Eye (tissue), 1 donor: ENCODE measurements around the gene FXYD4.
A peak's percentile ranks its signal among the peaks of the same experiment; 100 is the strongest.
"Not testable (repeated sequence)": the region's sequence is repeated elsewhere in the genome, so short reads cannot be mapped to it uniquely, and the experiment has no call there.

Source experiments
- DNase-seq: peaks from one replicate; pipeline ENCODE4 v3.0.0-alpha.2; 2015

The FXYD4 gene

DNA sequence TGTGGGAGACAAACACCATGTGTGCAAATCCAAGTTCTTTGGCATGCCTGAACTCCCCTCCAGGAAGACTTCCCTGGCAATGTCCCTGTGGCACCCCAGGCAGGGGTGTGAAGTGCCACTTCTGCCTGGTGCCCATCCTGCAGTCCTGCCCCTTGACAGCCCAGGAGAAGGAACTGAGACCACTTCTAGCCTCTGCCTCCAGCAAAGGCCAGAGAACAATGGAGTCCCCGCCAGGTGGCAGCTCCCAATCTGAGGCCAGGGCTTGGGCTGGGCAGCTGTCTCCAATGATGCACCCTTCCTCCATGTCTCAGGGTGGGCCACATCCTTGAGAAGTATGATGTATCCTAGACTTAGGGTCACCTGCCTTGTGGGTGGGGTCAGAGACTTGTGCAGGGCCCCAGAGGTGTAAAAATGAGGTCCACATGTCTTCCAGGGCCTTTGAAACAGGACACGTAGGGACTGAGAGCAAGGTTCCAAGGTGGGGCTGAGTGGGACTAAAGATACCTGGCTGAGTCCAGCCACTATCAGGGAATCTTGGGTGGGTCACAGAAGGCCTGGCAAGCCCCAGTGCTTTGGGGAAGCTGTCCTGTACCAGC is 5.5 kb downstream of the FXYD4 start:
- no peak for DNase-seq

DNA sequence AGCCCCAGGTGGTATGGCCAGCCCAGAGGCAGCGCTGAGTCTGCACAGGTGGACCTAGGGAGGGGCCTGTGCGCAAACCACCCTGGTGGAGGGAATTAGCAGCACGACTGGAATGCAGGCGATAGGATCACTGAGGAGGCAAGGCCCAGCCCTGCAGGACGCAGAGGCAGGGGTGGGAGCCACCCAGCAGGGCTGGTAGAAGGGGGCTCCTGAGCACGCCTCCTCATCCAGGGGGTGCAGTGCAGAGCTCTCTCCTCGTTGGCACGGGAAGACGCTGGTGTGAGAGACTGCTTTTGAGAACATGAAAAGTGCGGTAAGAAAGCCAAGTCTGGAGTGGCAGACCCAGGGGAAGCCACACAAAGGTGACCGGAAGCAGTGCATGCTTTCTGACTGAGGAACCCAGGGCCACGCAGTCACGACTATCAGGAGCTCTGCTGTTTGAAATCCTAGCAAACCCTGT is 6.0 kb downstream of the FXYD4 start:
- DNase-seq = no peak

DNA sequence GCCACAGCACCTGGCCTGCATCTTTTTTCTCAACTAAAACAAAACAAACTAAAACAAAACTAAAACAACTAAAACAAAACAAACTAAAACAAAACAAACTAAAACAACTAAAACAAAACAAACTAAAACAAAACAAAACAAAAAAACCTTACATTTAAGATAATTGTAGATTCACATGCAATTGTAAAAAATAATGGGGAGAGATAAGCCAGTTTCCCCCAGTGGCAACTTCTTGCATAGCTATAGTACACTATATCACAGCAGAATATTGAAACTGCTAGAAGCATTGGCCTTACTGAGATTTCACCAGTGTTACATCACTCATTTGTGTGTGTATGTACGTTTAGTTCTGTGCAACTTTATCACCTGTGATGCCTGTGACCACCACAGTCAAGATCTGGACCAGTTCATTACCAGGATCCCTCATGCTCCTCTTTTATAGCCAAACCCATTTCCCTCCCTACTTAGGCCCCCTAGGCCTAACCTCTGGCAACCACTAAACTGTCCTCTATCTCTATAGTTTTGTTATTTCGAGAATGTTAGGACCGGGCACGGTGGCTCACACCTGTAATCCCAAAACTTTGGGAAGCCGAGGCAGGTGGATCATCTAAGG is 9.3 kb downstream of the FXYD4 start:
- no peak for DNase-seq

DNA sequence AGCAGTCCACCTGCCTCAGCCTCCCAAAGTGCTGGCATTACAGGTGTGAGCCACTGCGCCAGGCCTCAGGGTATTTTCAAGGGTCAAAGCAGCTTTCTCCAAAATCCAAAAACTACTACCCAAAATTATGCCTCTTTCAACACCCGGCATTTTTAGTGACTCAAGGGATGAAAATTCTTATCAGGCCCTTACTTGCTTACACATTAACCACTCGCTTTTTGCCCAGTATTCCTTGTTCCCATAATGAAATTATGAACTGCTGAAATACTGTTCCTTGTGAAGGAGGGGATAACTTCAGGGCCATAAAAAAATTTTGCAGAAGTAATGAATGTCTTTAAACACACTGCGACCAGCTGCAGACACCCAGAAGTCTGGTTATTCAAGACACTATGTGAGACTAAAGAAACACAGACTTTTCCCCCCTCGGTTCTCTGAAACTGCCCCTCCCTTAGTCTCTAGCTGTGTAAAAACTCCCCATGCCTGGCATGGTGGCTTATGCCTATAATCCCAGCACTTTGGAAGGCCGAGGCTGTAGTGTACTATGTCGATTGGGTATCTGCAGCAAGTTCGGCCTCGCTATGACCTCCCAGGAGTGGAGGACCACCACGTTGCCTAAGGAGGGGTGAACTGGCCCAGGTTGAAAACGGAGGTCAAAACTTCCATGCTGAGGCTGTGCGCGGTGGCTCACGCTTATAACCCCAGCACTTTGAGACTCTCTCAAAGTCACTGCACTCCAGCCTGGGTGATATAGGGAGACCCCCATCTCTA is 12.0 kb downstream of the FXYD4 start:
- no peak for DNase-seq

DNA sequence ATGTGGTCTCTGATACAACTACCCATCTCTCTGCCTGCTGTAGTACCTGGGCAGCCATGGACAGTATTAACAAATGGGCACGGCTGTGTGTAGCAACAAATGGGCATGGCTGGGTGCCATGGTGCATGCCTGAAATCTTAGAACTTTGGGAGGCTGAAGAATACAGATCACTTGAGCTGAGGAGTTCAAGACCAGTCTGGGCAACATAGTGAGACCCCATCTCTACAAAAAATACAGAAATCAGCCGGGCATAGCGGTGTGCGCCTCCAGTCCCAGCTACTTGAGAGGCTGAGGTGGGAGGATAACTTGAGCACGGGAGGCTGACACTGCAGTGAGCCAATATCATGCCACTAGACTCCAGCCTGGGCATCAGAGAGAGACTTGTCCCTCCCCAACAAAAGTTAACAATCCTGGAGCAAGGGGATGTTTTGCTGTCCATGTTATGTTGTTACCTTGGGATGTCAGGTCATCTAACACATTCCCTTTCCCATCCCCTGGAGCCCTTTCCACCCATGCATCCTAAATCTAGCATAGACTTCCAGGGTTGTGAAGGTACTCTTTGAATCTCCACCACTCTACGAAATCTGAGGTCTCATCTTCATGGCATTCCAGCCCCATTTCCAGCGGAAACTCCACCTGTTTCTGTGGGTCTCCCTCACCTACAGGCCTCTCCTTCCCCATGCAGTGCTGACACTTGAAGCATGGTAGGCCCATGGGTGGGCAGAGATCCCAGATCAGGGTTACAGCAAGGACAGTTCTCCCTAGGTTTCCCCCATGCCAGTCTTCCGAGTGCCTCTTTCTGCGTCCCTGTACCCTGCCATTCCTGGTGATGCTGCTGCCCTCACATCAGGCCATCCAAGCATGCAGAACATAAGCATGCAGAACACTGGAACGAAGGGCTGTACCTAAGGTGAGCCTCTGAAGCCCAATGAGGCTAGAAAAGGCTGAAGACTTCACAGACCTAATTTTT is 13.1 kb downstream of the FXYD4 start:
- DNase-seq = no peak

GRCh38 chr10:43385412-43386004 is 14.1 kb downstream of the FXYD4 start:
- DNase-seq = no peak

DNA sequence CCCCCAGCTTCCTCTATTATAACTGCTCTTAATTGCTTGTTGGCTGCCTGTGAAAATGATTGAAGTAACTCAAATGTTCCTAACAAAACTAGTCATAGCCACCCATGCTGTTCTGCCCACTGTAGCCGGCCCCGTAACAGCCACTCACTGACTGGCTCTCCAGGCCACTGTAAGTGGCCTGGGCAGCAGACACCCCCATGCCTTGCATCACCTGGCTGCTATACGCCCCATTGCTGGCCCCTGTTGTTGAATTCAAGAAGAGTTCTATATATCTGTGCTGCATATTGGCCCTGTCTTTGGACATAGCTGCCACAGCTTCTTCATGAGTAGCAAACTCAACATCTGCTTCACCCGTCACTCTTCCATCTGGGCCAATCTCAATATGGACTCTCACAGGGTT is 15.1 kb downstream of the FXYD4 start:
- no peak for DNase-seq

DNA sequence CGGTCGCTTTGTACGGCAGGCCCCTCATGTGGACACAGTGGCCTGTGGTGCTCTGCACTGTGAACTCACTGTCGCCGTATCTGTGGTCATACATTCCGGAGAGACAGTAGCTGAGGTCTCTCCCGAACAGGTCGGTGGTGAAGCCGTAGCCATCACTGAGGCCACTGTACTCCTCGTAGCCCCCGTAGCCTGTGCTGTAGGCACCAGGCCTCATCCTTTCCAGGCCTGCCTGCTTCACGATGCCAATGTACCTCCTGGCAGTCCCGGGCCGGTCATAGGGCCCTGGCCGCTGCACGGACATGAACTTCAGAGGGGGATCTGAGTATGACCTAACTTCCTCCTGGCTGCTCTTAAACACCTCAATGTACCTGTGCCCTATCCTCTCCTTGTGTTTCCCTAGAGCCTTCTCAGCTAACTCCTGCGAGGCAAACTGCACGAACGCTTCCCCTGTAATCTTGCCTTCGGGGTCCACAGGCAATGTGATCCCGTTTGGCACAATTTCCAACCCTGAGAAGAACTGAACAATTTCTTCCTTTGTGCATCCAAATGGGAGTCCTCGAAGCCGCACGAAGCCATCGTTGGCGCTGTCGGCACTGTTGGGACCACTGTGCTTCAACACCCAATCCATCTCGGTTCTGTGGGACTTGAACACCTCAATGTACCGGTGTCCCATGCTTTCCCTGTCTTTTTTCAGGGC is 15.7 kb downstream of the FXYD4 start:
- DNase-seq = no peak

DNA sequence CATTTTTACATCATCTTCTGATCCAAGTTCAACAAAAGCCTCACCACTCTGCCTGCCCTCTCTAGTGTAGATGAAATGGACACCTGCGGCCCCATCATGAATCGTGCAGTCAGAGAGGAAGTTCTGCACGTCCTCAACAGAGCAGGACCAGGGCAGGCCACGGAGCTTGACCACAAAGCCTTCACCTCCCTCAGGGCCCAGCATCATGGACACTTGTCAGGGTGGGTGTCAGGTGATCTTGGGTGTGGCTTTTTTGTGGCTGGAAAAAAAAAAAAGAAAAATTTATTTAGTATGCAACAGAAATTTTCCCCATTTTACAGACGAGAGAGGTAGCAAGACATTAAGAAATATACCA is 16.2 kb downstream of the FXYD4 start:
- no peak for DNase-seq

- DNase-seq = no peak
Measured at GRCh38 chr10:43389867-43390266, 18.4 kb downstream of the FXYD4 start.

- no peak for DNase-seq
Measured at GRCh38 chr10:43390333-43390732, 18.9 kb downstream of the FXYD4 start.

DNA sequence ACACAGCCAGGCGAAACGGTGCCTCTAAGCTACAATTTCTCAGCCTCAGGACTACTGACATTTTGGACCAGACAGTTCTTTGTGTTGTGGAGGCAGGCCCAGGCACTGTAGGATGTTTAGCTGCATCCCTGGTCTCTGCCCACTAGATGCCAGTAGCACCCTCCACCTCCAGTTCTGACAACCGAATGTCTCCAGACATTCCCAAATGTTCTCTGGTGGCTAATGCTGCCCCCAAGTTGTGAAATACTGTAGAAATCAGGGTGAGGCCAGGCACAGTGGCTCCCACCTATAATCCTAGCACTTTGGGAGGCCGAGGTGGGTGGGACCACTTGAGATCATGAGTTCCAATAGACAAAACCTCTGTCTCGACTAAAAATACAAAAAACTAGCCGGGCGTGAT is 19.3 kb downstream of the FXYD4 start:
- DNase-seq = peak; percentile 53

GRCh38 chr10:43391496-43391895 is 20.1 kb downstream of the FXYD4 start:
- no peak for DNase-seq

- DNase-seq = no peak
Measured at GRCh38 chr10:43392748-43393147, 21.3 kb downstream of the FXYD4 start.

DNA sequence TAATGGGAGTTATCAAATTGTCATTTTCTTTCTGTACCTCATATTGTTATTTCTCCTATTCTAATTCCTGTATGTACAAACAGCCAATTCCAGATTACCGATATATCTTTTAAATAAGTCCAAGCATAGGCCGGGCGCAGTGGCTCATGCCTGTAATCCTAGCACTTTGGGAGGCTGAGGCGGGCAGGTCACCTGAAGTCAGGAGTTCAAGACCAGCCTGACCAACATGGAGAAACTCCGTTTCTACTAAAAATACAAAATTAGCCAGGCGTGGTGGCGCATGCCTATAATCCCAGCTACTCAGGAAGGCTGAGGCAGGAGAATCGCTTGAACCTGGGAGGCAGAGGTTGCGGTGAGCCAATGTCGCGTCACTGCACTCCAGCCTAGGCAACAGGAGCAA is 21.8 kb downstream of the FXYD4 start:
- DNase-seq = not testable (repeated sequence)

GRCh38 chr10:43393606-43394360 is 22.3 kb downstream of the FXYD4 start:
- no peak for DNase-seq

- DNase-seq = no peak
Measured at GRCh38 chr10:43394868-43395267, 23.4 kb downstream of the FXYD4 start.

GRCh38 chr10:43395571-43396060 is 24.2 kb downstream of the FXYD4 start:
- DNase-seq = peak; percentile 71

DNA sequence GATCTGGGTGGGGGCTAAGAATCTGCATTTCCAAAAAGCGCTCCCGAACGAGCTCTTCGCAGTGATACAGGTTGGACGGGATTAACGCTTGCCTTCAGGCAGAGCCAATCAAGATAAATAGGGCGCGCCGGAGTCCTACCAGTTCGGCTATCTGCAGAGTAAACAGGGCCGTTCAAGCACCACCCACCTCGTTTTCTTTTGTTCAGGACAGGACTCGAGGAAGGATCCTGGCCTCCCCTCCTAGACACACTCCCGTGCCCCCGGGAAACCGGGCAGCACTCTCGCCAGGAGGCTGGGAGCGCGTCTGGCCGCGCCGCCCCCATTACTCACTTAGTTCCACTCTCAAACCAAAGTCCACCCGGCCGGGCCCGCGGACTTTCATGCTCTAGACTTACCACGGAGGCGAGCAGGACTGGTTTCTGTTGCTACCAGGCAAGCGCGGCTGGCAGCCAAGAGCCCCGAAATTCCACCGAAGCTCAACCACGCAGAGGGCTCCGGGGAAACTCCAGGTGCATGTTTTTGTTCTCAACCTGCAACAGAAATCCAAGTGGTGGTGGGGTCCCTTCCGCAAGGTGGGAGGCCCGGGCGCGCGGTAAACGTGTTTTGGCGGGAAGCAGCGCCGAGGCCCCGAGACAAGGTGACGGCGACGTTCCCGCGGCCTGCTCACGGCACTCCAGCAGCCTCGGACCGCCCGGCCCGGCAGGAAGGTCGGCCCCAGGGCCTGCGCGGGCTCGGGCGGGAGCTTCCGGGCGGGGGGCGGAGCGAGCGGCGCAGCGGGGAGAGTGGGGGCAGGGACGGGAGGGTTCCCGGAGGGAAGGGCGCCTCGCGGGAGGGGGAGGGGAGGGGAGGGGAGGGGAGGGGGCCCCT is 24.9 kb downstream of the FXYD4 start:
- peak; percentile 90 for DNase-seq
